Measurements from ENCODE around the gene LRRC46.

The LRRC46 gene

DNA sequence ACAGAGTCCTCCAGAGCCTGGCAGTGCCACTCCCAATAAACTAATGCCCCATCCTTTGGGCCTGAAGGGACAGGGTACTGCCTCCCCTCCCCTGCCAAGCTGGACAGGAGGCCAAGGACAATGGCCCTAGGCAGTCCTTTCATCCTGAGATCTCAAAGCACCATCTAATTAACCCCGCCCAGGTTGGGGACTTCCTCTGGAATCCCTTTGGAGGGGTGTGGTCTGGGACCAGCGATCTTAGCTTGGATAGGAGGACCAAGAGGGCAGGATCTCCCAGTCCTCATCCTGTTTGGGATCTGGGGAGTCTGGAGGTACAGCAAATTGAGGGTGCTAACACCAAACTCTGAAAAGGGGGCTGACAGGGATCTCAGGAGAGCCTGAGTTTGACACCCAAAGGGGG is 37.6 kb downstream of the LRRC46 start:
- Histone ChIP-seq H3K36me3 (ENCODE audit: control insufficient read depth in 4 of 4, insufficient read depth in 4 of 4, low read length in 3 of 4) (no peaks in the 10 kb centered on the region), H3K4me1 (ENCODE audit: control extremely low read depth in 1 of 4, control insufficient read depth in 4 of 4, insufficient read depth in 4 of 4, low read length in 3 of 4) (peaks cover 0 to 16% (median 8%) of the 10 kb centered on the region in 4 experiments), H3K9me3 (ENCODE audit: control extremely low read depth in 1 of 5, control insufficient read depth in 4 of 5, insufficient read depth in 2 of 5, low read depth in 1 of 5, low read length in 4 of 5) (no peaks in the 10 kb centered on the region), H3K4me3 (ENCODE audit: control insufficient read depth in 1 of 7, extremely low read depth in 1 of 7, insufficient read depth in 4 of 7, low read depth in 2 of 7, low read length in 6 of 7) (no peak overlapping the region), H3K27ac (ENCODE audit: insufficient read depth in 1 of 2, low read depth in 1 of 2, low read length in 2 of 2, poor library complexity in 1 of 2, severe bottlenecking in 2 of 2) (no peak overlapping the region), H3K27me3 (replicated peaks in 2 of 5; ENCODE audit: control insufficient read depth in 4 of 5, insufficient read depth in 5 of 5, low read length in 4 of 5) (peaks cover 0 to 45% (median 22%) of the 10 kb centered on the region in 5 experiments)
- ChIA-PET POLR2A (no interaction called here), CTCF (interaction anchor here (0.7 to 4.7 kb wide), 5 partner anchors 9 to 24 kb away, joined by 3 to 20 read pairs (median 5); no protein-coding TSS in a partner anchor)
- no peak for DNase-seq
- 93% methylated on average over 2 of the region's 2 CpGs for WGBS (ENCODE audit: insufficient coverage)

DNA sequence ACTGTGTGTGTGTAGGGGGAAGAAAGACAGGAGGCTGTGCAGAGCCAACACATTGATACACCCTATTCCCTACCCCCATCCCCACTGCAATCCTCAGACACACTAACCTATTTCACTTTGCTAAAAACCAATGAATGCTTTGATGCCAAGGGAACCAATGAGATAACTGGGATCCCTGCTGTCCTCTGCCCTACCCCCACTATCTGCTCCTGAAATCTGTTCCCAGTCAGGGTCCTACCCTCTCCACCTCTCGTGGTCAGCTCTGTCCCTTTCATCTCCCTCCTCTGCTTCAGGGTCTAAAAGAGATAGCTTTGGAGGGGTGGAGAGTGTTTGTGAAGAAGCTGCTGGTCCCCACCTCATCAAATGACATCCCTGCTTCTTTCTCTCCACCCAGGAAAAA is 38.6 kb downstream of the LRRC46 start:
- no peak for DNase-seq
- H3K9me3 ChIP-seq (ENCODE audit: control extremely low read depth in 1 of 5, control insufficient read depth in 4 of 5, insufficient read depth in 2 of 5, low read depth in 1 of 5, low read length in 4 of 5): no peaks in the 10 kb centered on the region
- H3K4me3 ChIP-seq (ENCODE audit: control insufficient read depth in 1 of 7, extremely low read depth in 1 of 7, insufficient read depth in 4 of 7, low read depth in 2 of 7, low read length in 6 of 7): no peak overlapping the region
- CTCF ChIA-PET: interaction anchor here (0.9 to 4.7 kb wide), 5 partner anchors 10 to 25 kb away, joined by 3 to 20 read pairs (median 10); no protein-coding TSS in a partner anchor
- H3K36me3 ChIP-seq (ENCODE audit: control insufficient read depth in 4 of 4, insufficient read depth in 4 of 4, low read length in 3 of 4): no peaks in the 10 kb centered on the region
- WGBS (ENCODE audit: insufficient coverage): no CpG with 5 or more reads among the region's 1 CpG
- POLR2A ChIA-PET: no interaction called here
- peaks cover 0 to 45% (median 20%) of the 10 kb centered on the region in 5 experiments for H3K27me3 ChIP-seq (replicated peaks in 2 of 5; ENCODE audit: control insufficient read depth in 4 of 5, insufficient read depth in 5 of 5, low read length in 4 of 5)
- no peak overlapping the region for H3K27ac ChIP-seq (ENCODE audit: insufficient read depth in 1 of 2, low read depth in 1 of 2, low read length in 2 of 2, poor library complexity in 1 of 2, severe bottlenecking in 2 of 2)
- H3K4me1 ChIP-seq (ENCODE audit: control extremely low read depth in 1 of 4, control insufficient read depth in 4 of 4, insufficient read depth in 4 of 4, low read length in 3 of 4): peaks cover 0 to 23% (median 17%) of the 10 kb centered on the region in 4 experiments

DNA sequence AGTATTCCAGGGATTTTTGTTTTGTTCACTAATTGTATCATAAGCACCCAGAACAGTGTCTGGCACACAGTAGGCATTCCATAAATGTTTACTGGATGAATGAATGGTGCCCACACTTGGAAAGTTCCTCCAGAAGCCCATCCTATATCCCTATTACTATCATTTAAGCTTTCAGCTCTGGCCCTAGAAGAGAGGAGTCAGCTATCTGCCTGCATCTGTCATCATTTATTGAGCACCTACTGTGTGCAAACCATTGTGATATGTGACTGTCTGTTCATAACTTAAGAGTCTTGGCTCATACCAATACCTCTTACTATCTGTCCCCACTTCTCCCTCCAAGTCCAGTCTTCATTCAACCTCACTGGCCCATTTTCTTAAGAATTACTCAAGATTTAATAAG is 39.6 kb downstream of the LRRC46 start:
- H3K4me1 ChIP-seq (ENCODE audit: control extremely low read depth in 1 of 4, control insufficient read depth in 4 of 4, insufficient read depth in 4 of 4, low read length in 3 of 4): peaks cover 0 to 29% (median 18%) of the 10 kb centered on the region in 4 experiments
- H3K36me3 ChIP-seq (ENCODE audit: control insufficient read depth in 4 of 4, insufficient read depth in 4 of 4, low read length in 3 of 4): no peaks in the 10 kb centered on the region
- ChIA-PET CTCF (interaction anchor here (0.9 to 4.7 kb wide), 9 partner anchors 11 to 29 kb away, joined by 3 to 20 read pairs (median 4); no protein-coding TSS in a partner anchor), POLR2A (no interaction called here)
- peaks cover 0 to 42% (median 19%) of the 10 kb centered on the region in 5 experiments for H3K27me3 ChIP-seq (replicated peaks in 2 of 5; ENCODE audit: control insufficient read depth in 4 of 5, insufficient read depth in 5 of 5, low read length in 4 of 5)
- no peaks in the 10 kb centered on the region for H3K9me3 ChIP-seq (ENCODE audit: control extremely low read depth in 1 of 5, control insufficient read depth in 4 of 5, insufficient read depth in 2 of 5, low read depth in 1 of 5, low read length in 4 of 5)
- DNase-seq: no peak
- H3K4me3 ChIP-seq (ENCODE audit: control insufficient read depth in 1 of 7, extremely low read depth in 1 of 7, insufficient read depth in 4 of 7, low read depth in 2 of 7, low read length in 6 of 7): no peak overlapping the region
- no peak overlapping the region for H3K27ac ChIP-seq (ENCODE audit: insufficient read depth in 1 of 2, low read depth in 1 of 2, low read length in 2 of 2, poor library complexity in 1 of 2, severe bottlenecking in 2 of 2)

DNA sequence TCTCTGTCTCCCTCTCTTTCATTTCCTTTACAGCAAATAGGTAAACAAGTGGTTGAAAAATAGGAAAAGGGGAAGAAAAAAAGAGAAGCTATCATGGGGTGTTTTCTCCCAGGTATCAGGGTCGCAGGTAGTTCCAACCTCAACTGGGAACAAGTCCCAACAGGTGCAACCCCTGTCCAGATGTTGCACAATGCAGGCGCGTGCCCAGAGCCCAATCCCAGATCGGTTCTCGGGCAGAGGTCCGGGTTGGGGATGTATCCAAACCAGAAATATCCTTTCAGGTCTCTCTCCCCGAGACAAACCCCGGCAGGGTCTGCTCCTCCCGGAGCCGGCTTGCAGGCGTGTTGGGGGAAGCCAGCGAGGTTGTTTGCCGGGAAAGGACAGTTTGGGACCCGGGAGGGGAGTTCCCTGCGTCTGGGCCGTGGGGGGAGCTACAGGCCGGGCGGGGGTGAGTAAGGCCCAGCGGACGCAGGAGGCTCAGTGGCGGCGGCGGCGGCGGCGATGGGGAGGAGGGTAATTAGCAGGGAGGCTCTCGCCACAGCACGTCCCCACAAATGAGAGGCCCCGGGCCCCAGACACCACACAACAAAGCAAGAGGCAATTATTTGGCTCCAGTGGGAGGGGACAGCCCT is 40.7 kb downstream of the LRRC46 start:
- ChIA-PET POLR2A (no interaction called here), CTCF (interaction anchor here (1.0 to 4.7 kb wide), 9 partner anchors 10 to 99 kb away, joined by 3 to 20 read pairs (median 4); partner anchors contain the start of gene CDK5RAP3)

DNA sequence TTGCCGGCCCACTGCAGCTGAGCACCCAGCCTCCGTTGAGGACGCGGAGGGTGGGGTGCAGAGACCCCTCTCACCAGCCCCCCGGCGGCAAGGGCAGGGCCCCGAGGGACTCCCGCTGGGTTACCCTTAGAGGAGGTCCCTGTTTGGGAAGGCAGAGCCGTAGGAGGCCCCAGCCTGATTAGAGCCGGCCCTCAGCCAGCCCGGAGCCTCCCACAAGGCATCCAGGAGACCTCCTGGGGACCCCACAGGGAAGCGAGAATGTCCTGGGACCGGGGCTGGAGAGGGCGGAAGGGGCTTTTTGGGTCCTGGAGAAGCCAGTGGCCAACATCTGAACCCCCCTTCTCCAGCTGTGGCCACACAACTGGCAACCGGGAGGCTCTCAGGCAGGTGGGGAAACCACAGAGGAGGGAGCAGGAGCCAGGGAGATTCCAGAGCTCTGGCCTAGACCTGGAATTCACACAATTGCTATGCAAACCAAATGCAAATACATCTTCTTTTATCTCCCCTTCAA is 41.2 kb downstream of the LRRC46 start:
- CTCF ChIA-PET: interaction anchor here (1.0 to 4.7 kb wide), 5 partner anchors 12 to 98 kb away, joined by 3 to 20 read pairs (median 6); partner anchors contain the start of gene CDK5RAP3
- Histone ChIP-seq H3K9me3 (ENCODE audit: control extremely low read depth in 1 of 5, control insufficient read depth in 4 of 5, insufficient read depth in 2 of 5, low read depth in 1 of 5, low read length in 4 of 5) (no peaks in the 10 kb centered on the region), H3K27ac (ENCODE audit: insufficient read depth in 1 of 2, low read depth in 1 of 2, low read length in 2 of 2, poor library complexity in 1 of 2, severe bottlenecking in 2 of 2) (no peak overlapping the region), H3K27me3 (replicated peaks in 2 of 5; ENCODE audit: control insufficient read depth in 4 of 5, insufficient read depth in 5 of 5, low read length in 4 of 5) (peaks cover 0 to 42% (median 19%) of the 10 kb centered on the region in 5 experiments), H3K4me1 (ENCODE audit: control extremely low read depth in 1 of 4, control insufficient read depth in 4 of 4, insufficient read depth in 4 of 4, low read length in 3 of 4) (peaks cover 0 to 35% (median 21%) of the 10 kb centered on the region in 4 experiments), H3K4me3 (ENCODE audit: control insufficient read depth in 1 of 7, extremely low read depth in 1 of 7, insufficient read depth in 4 of 7, low read depth in 2 of 7, low read length in 6 of 7) (peak overlapping the region in 2 of 7 experiments; percentile 17 to 32), H3K36me3 (ENCODE audit: control insufficient read depth in 4 of 4, insufficient read depth in 4 of 4, low read length in 3 of 4) (no peaks in the 10 kb centered on the region)
- POLR2A ChIA-PET: no interaction called here
- DNase-seq: no peak
- WGBS (ENCODE audit: insufficient coverage): 75% methylated on average over 11 of the region's 15 CpGs

More for the DNA sequence above, 40.7 kb downstream of the LRRC46 start:
- H3K4me1 ChIP-seq (ENCODE audit: control extremely low read depth in 1 of 4, control insufficient read depth in 4 of 4, insufficient read depth in 4 of 4, low read length in 3 of 4): peaks cover 0 to 29% (median 18%) of the 10 kb centered on the region in 4 experiments
- no peak for DNase-seq
- no peaks in the 10 kb centered on the region for H3K36me3 ChIP-seq (ENCODE audit: control insufficient read depth in 4 of 4, insufficient read depth in 4 of 4, low read length in 3 of 4)
- peaks cover 0 to 42% (median 19%) of the 10 kb centered on the region in 5 experiments for H3K27me3 ChIP-seq (replicated peaks in 2 of 5; ENCODE audit: control insufficient read depth in 4 of 5, insufficient read depth in 5 of 5, low read length in 4 of 5)
- no peak overlapping the region for H3K27ac ChIP-seq (ENCODE audit: insufficient read depth in 1 of 2, low read depth in 1 of 2, low read length in 2 of 2, poor library complexity in 1 of 2, severe bottlenecking in 2 of 2)
- H3K9me3 ChIP-seq (ENCODE audit: control extremely low read depth in 1 of 5, control insufficient read depth in 4 of 5, insufficient read depth in 2 of 5, low read depth in 1 of 5, low read length in 4 of 5): no peaks in the 10 kb centered on the region
- 20% methylated on average over 19 of the region's 29 CpGs for WGBS (ENCODE audit: insufficient coverage)
- H3K4me3 ChIP-seq (ENCODE audit: control insufficient read depth in 1 of 7, extremely low read depth in 1 of 7, insufficient read depth in 4 of 7, low read depth in 2 of 7, low read length in 6 of 7): peak overlapping the region in 2 of 7 experiments; percentile 32 to 37

DNA sequence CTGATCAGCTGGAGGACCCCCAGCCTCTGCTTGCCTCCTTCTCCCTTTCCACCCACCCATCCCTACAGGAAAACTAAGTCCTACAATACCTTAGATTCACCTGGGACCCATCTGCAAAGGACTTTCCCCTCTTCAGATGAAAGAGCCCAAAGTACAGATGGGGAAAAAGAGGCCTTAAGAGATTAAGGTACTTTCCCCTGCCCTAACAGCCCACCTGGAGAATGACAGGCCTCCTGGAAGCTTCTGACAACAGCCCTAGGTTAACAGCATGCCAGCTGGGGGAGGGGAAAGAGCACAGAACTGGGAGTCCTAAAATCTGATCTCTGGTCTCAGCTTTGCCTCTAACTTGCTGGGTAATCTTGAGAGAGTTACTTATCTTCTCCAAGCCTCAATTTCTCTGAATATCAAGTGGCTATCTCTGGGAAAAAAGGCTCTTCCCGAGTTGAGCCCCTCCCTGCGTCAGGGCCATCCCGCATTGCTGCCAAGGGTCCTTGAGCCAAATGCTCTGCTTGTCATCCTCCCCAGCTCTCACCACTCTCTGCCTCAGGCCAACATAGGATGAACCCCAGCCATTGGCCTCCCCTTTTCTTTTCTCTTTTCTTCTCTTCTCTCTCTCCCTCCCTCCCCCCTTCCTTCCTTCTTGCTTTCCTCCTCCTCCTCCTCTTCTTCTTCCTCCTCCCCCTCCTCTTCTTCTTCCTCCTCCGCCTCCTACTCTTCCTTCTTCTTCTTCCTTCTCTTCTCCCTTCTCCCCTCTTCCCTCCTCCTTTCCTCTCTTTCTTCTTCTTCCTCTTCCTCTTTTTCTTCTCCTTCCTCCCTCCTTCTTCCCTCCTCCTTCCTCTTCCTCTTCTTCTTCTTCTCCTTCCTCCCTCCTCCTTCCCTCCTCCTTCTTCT is 42.0 kb downstream of the LRRC46 start:
- POLR2A ChIA-PET: no interaction called here
- DNase-seq: no peak
- Histone ChIP-seq H3K9me3 (ENCODE audit: control extremely low read depth in 1 of 5, control insufficient read depth in 4 of 5, insufficient read depth in 2 of 5, low read depth in 1 of 5, low read length in 4 of 5) (no peaks in the 10 kb centered on the region), H3K36me3 (ENCODE audit: control insufficient read depth in 4 of 4, insufficient read depth in 4 of 4, low read length in 3 of 4) (no peaks in the 10 kb centered on the region), H3K4me3 (ENCODE audit: control insufficient read depth in 1 of 7, extremely low read depth in 1 of 7, insufficient read depth in 4 of 7, low read depth in 2 of 7, low read length in 6 of 7) (no peak overlapping the region), H3K4me1 (ENCODE audit: control extremely low read depth in 1 of 4, control insufficient read depth in 4 of 4, insufficient read depth in 4 of 4, low read length in 3 of 4) (peaks cover 2 to 39% (median 23%) of the 10 kb centered on the region in 4 experiments), H3K27ac (ENCODE audit: insufficient read depth in 1 of 2, low read depth in 1 of 2, low read length in 2 of 2, poor library complexity in 1 of 2, severe bottlenecking in 2 of 2) (no peak overlapping the region), H3K27me3 (replicated peaks in 2 of 5; ENCODE audit: control insufficient read depth in 4 of 5, insufficient read depth in 5 of 5, low read length in 4 of 5) (peaks cover 0 to 42% (median 19%) of the 10 kb centered on the region in 5 experiments)
- CTCF ChIA-PET: interaction anchor here (1.0 to 4.7 kb wide), 5 partner anchors 11 to 98 kb away, joined by 3 to 20 read pairs (median 6); partner anchors contain the start of gene CDK5RAP3
- 95% methylated on average over 4 of the region's 4 CpGs for WGBS (ENCODE audit: insufficient coverage)
